Neutrophil (primary cell): ENCODE data around the gene YIPF1.

Experiments used
- H3K27ac ChIP-seq: fragments of 200-600 bp; sonication (generic); 2 replicates; pipeline ENCODE4 v1.5.1; 2016; ENCODE audit warnings: mild to moderate bottlenecking, moderate library complexity
- H3K27me3 ChIP-seq: fragments of 200-600 bp; sonication (generic); 2 replicates; pipeline ENCODE4 v1.6.0; 2016; ENCODE audit warnings: mild to moderate bottlenecking
- H3K36me3 ChIP-seq: fragments of 200-600 bp; sonication (generic); 2 replicates; pipeline ENCODE4 v1.5.1; 2017
- H3K4me1 ChIP-seq, 2 experiments: fragments of 200-600 bp in 1 of 2; sonication (generic) in 1 of 2; 1 replicate in 1 of 2; 2 replicates in 1 of 2; pipeline versions ENCODE4 v1.5.1 to v1.6.1; 2013 to 2016; ENCODE audit warnings: low read depth in 1 of 2, low read length in 1 of 2, mild to moderate bottlenecking in 1 of 2, moderate library complexity in 1 of 2; ENCODE audit not compliant: control insufficient read depth in 1 of 2, insufficient read depth in 1 of 2
- H3K4me3 ChIP-seq, 2 experiments: fragments of 200-600 bp in 1 of 2; sonication (generic) in 1 of 2; 1 replicate in 1 of 2; 2 replicates in 1 of 2; pipeline ENCODE4 v1.5.1; 2013 to 2016; ENCODE audit warnings: low read depth in 1 of 2, low read length in 1 of 2, mild to moderate bottlenecking in 1 of 2, moderate library complexity in 1 of 2
- H3K9me3 ChIP-seq: fragments of 200-600 bp; sonication (generic); 2 replicates; pipeline ENCODE4 v1.5.1; 2016
- TF ChIP-seq, protein P1 (sequence below): fragments of 200-600 bp; sonication (generic); IDR thresholded peaks from 2 replicates; pipeline ENCODE4 v1.5.1; 2016; ENCODE audit warnings: antibody characterized with exemption

YIPF1 gene

DNA sequence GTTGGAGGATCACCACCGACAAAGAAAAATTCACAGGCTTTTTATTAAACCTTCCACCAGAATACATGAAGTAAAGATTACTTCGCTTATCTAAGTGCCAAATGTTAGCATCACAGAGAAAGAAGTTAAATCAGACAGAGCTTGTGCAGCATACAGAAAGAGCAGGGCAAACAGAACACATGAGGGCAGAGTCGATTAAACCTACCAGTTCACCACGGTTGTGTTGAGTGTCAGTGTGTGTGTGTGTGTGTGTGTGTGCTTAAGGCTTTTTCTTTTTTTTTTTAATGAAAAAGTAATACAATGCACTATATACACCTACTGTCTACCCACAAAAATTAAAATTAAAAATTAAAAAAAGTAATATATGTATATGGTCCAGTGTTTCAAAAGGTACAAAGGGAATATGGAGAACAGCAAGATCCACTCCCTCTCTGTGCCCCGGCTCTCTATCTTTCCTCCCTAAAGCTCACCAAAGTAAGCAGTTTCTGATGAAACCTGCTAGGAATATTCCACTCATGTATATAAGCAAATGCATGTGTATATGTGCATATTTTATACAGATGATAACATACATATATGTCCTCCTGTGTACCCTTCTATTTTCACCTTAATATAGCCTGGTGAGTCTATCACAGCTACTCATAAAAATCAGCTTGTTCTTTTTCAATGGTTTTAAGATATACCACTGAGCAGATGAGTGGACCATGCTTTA lies 17.7 kb downstream of the YIPF1 start:
- no peak overlapping the region for H3K4me3 ChIP-seq
- H3K27ac ChIP-seq: no peak overlapping the region
- H3K9me3 ChIP-seq: no peaks in the 10 kb centered on the region
- H3K4me1 ChIP-seq: no peaks in the 10 kb centered on the region
- H3K36me3 ChIP-seq: peaks cover 86% of the 10 kb centered on the region
- TF ChIP-seq, protein P1, sequence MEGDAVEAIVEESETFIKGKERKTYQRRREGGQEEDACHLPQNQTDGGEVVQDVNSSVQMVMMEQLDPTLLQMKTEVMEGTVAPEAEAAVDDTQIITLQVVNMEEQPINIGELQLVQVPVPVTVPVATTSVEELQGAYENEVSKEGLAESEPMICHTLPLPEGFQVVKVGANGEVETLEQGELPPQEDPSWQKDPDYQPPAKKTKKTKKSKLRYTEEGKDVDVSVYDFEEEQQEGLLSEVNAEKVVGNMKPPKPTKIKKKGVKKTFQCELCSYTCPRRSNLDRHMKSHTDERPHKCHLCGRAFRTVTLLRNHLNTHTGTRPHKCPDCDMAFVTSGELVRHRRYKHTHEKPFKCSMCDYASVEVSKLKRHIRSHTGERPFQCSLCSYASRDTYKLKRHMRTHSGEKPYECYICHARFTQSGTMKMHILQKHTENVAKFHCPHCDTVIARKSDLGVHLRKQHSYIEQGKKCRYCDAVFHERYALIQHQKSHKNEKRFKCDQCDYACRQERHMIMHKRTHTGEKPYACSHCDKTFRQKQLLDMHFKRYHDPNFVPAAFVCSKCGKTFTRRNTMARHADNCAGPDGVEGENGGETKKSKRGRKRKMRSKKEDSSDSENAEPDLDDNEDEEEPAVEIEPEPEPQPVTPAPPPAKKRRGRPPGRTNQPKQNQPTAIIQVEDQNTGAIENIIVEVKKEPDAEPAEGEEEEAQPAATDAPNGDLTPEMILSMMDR: no peak
- no peaks in the 10 kb centered on the region for H3K27me3 ChIP-seq

DNA sequence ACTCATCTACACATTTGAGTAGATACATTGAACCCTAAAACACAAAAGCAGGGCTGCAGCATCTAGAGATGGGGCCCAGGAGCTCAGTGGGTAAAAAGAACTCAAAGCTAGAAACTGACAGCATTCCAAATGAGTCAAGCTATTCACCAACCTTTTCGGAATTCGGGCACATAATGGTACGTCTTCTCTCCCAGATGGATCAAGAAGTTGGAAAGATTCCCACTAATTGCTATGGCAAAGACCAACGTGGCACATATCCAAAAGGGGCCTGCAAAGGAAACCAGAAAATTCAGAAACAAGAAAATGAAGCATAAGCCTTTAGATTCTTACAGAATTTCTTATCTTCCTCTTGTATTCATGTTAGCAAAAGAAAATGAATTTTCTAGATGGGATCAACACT lies 18.4 kb downstream of the YIPF1 start:
- Histone ChIP-seq H3K27me3 (no peaks in the 10 kb centered on the region), H3K27ac (no peak overlapping the region), H3K4me3 (no peak overlapping the region), H3K4me1 (no peaks in the 10 kb centered on the region), H3K36me3 (peaks cover 86% of the 10 kb centered on the region), H3K9me3 (no peaks in the 10 kb centered on the region)
- TF ChIP-seq, protein P1: no peak

DNA sequence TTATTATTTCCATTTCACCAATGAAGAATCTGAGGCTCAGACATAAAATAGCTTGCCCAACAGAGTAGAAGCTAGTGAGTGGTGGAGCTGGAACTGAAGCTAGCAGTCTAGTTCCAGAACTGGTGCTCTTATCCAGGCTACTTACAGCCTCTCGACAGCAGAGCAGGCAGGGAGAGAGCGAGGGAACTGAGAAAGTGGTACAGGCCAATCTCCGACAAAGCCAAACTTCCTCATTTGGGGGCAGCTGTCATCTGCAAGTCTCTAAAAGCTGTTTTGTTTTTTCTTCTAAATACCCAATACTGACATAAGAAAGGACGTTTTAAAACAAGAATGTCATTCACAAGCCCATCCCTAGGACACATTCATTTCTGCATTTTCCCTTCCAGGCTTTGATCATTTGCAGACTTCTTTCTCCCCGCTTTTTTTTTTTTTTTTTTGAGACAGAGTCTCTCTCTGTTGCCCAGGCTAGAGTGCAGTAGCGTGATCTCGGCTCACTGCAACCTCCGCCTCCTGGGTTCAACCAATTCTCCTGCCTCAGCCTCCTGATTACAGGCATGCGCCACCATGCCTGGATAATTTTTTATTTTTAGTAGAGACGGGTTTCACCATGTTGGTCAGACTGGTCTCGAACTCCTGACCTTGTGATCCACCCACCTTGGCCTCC lies 20.0 kb downstream of the YIPF1 start:
- Histone ChIP-seq H3K4me3 (no peak overlapping the region), H3K27ac (no peak overlapping the region), H3K4me1 (no peaks in the 10 kb centered on the region), H3K27me3 (no peaks in the 10 kb centered on the region), H3K36me3 (peaks cover 88% of the 10 kb centered on the region), H3K9me3 (no peaks in the 10 kb centered on the region)
- TF ChIP-seq, protein P1: no peak

DNA sequence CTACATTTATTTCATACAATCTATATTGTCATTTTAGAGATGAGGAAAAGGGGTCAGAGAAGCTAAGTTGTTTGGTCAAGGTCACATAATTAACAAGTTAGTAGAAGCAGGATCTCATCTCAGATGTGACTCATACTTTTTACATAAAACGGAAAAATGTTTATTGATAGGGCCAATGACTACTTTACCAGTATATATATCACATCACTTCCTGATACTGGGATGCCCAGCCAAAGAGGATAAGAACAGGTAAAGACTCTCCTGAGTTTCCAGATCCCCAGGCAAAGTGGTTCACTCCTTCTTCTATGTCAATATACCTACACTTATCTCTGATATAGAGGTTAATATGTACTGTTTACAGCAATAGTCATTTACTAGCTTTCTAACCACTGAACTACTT lies 21.0 kb downstream of the YIPF1 start:
- Histone ChIP-seq H3K4me3 (no peak overlapping the region), H3K27ac (no peak overlapping the region), H3K4me1 (no peaks in the 10 kb centered on the region), H3K27me3 (no peaks in the 10 kb centered on the region), H3K9me3 (no peaks in the 10 kb centered on the region), H3K36me3 (peaks cover 87% of the 10 kb centered on the region)
- TF ChIP-seq, protein P1: no peak

DNA sequence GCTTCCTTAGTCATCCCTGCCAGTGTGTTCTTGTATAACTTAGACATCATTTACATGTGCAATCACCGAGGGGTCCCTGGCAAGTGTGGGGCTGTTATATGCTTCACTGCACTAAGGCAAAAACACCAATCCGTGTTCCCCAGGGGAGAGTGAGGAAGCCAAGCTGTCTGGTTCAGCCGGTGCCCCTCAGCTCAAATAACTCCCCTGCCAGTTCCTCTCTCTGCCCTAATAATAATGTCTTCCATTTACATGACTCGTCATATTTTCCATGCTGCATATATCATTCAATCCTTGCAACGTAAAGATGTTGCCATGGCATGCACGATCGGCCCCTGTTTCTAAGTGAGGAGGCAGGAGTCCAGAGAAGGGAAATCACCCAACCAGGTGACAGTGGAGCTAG lies 27.1 kb downstream of the YIPF1 start:
- no peaks in the 10 kb centered on the region for H3K9me3 ChIP-seq
- TF ChIP-seq, protein P1: no peak
- no peak overlapping the region for H3K4me3 ChIP-seq
- no peak overlapping the region for H3K27ac ChIP-seq
- peaks cover 81% of the 10 kb centered on the region for H3K36me3 ChIP-seq
- no peaks in the 10 kb centered on the region for H3K4me1 ChIP-seq
- H3K27me3 ChIP-seq: no peaks in the 10 kb centered on the region
